Stomach (tissue), 9 donors: ENCODE data around the gene ALX4. TPM values are rescaled to one million over a fixed set of nuclear protein-coding genes. Genes with fewer than 3 reads are reported as not detected.

Experiments used
- DNase-seq, 2 donors: peaks; one replicate each; pipeline versions ENCODE4 v3.0.0 to v3.0.0-alpha.2; 2013 to 2019
- H3K27ac ChIP-seq, 5 donors: fragments of 200-600 bp in 4 of 5; sonication (generic) in 4 of 5; one replicate each; pipeline ENCODE4 v1.5.1; 2013 to 2019; ENCODE audit warnings: mild to moderate bottlenecking in 1 of 5, moderate library complexity in 1 of 5
- H3K27me3 ChIP-seq, 3 donors: fragments of 200-600 bp; sonication (generic); one replicate each; pipeline ENCODE4 v1.5.1; 2017 to 2019; ENCODE audit warnings: mixed run types in 1 of 3
- H3K36me3 ChIP-seq, 4 donors: fragments of 200-600 bp; sonication (generic); 1 replicate in 3 of 4; 2 replicates in 1 of 4; pipeline ENCODE4 v1.5.1; 2016 to 2019
- H3K4me1 ChIP-seq, 4 donors: fragments of 200-600 bp; sonication (generic); one replicate each; pipeline ENCODE4 v1.5.1; 2016 to 2019
- H3K4me3 ChIP-seq, 4 donors: fragments of 200-600 bp; sonication (generic) in 3 of 4; one replicate each; pipeline ENCODE4 v1.5.1; 2016 to 2019; ENCODE audit warnings: mild to moderate bottlenecking in 1 of 4
- H3K9me3 ChIP-seq, 4 donors: fragments of 200-600 bp; sonication (generic); one replicate each; pipeline ENCODE4 v1.5.1; 2016 to 2019
- EP300 ChIP-seq: sonication (generic); formaldehyde crosslinking; IDR thresholded peaks from one replicate; pipeline ENCODE4 v1.6.1; 2017; ENCODE audit warnings: antibody characterized with exemption
- POLR2A ChIP-seq, 4 donors: fragments of 450-650 bp; IDR thresholded peaks; one replicate each; pipeline ENCODE4 v1.6.1; 2016; ENCODE audit warnings: antibody characterized with exemption in 4 of 4, control low read depth in 2 of 4, mild to moderate bottlenecking in 1 of 4, moderate library complexity in 1 of 4
- POLR2AphosphoS5 ChIP-seq, 3 donors: sonication (generic); formaldehyde crosslinking; IDR thresholded peaks; one replicate each; pipeline ENCODE4 v1.6.1; 2016; ENCODE audit warnings: antibody characterized with exemption in 3 of 3
- WGBS, 5 donors: extraction: QIAGEN DNeasy Blood & Tissue Kit in 3 of 5; methylation state at CpG; one replicate each; pipeline versions ENCODE4 v1.1.5 to v1.1.7; 2013 to 2018; 5-methylcytosine and 5-hydroxymethylcytosine counted together
- intact Hi-C: fragments of 100-400 bp; cut with DNase I; formaldehyde crosslinking; loops from one replicate; pipeline ENCODE4 v1.15.1; 2023; ENCODE audit warnings: low total_unique reads
- polyA plus RNA-seq, 3 donors: library from polyadenylated mRNA; stranded (reverse); fragments of 200-250 nt; gene quantifications; one replicate each; pipeline ENCODE4 v1.2.3, GENCODE V29; 2013
- total RNA-seq, 5 donors: library from RNA; depleted of rRNA; stranded (reverse); fragments of >200 nt; gene quantifications; one replicate each; pipeline versions ENCODE4 v1.1.0 to v1.2.3, GENCODE V29; 2014 to 2016
- TF ChIP-seq, protein P1 (sequence below), 7 experiments: fragments of 450-650 bp in 4 of 7; fragments of 200-600 bp in 3 of 7; sonication (generic) in 3 of 7; IDR thresholded peaks; one replicate each; pipeline ENCODE4 v1.5.1; 2016 to 2019; ENCODE audit warnings: antibody characterized with exemption in 7 of 7, control low read depth in 2 of 7, mild to moderate bottlenecking in 1 of 7
- donor health status: healthy with polysubstance abuse.
- donor health status: Bipolar disorder and iron deficiency.
- donor health status: healthy.

Gene ALX4
- total and polyA plus RNA-seq, 8 donors = not detected

GRCh38 chr11:44345781-44346180, 35.8 kb upstream of the ALX4 start:
- intact Hi-C loops = no loop called here
- no peaks in the 10 kb centered on the region for H3K36me3 ChIP-seq
- no peak for DNase-seq
- H3K27ac ChIP-seq = no peak overlapping the region
- H3K27me3 ChIP-seq = peaks cover 0 to 55% (median 3%) of the 10 kb centered on the region in 3 donors
- no peaks in the 10 kb centered on the region for H3K4me1 ChIP-seq
- H3K4me3 ChIP-seq = no peak overlapping the region
- WGBS, 5 donors = 81 to 95% (median 86%) methylated on average over 3 of the region's 3 CpGs
- no peaks in the 10 kb centered on the region for H3K9me3 ChIP-seq
- TF ChIP-seq POLR2A (IDR thresholded peaks at IDR 0.05) (no peak), EP300 (no peak), POLR2AphosphoS5 (IDR thresholded peaks at IDR 0.05) (no peak)

- intact Hi-C loops = no loop called here
- no peaks in the 10 kb centered on the region for H3K36me3 ChIP-seq
- TF ChIP-seq, protein P1, sequence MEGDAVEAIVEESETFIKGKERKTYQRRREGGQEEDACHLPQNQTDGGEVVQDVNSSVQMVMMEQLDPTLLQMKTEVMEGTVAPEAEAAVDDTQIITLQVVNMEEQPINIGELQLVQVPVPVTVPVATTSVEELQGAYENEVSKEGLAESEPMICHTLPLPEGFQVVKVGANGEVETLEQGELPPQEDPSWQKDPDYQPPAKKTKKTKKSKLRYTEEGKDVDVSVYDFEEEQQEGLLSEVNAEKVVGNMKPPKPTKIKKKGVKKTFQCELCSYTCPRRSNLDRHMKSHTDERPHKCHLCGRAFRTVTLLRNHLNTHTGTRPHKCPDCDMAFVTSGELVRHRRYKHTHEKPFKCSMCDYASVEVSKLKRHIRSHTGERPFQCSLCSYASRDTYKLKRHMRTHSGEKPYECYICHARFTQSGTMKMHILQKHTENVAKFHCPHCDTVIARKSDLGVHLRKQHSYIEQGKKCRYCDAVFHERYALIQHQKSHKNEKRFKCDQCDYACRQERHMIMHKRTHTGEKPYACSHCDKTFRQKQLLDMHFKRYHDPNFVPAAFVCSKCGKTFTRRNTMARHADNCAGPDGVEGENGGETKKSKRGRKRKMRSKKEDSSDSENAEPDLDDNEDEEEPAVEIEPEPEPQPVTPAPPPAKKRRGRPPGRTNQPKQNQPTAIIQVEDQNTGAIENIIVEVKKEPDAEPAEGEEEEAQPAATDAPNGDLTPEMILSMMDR (IDR thresholded peaks at IDR 0.05) = no peak
- TF ChIP-seq POLR2AphosphoS5 (IDR thresholded peaks at IDR 0.05) = no peak
- no peak for DNase-seq
- no peak overlapping the region for H3K27ac ChIP-seq
- no peaks in the 10 kb centered on the region for H3K9me3 ChIP-seq
- H3K4me3 ChIP-seq = no peak overlapping the region
- no peaks in the 10 kb centered on the region for H3K4me1 ChIP-seq
- H3K27me3 ChIP-seq = peaks cover 0 to 64% (median 11%) of the 10 kb centered on the region in 3 donors
- 50 to 68% (median 60%) methylated on average over 3 to 5 of the region's 5 CpGs for WGBS, 5 donors
Observed at GRCh38 chr11:44344921-44345320, 35.0 kb upstream of the ALX4 start.

DNA sequence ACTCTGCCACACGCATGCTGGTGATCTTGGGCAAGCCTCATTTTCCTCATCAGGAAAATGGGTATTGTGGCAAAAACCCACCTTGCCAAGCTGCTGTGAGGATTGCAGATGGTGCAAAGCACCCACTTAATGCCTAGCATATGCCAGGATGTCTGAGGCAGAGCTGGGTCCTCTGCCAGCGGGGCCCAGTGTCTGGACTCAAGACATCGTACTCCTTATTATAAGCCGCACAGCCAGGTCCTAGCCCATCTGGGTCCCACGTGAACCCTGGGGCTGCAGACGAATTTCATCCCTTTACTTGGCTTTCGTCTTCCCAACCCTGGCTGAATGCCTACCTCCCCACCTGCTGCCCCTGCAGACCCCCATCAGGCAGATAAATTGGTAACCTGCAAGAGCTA, 34.5 kb upstream of the ALX4 start:
- WGBS, 5 donors = 80 to 89% (median 84%) methylated on average over 7 of the region's 7 CpGs
- H3K4me1 ChIP-seq = no peaks in the 10 kb centered on the region

GRCh38 chr11:44343778-44344422, 34.0 kb upstream of the ALX4 start:
- Histone ChIP-seq H3K27ac (no peak overlapping the region), H3K9me3 (no peaks in the 10 kb centered on the region), H3K4me3 (no peak overlapping the region), H3K36me3 (no peaks in the 10 kb centered on the region), H3K4me1 (no peaks in the 10 kb centered on the region), H3K27me3 (peaks cover 0 to 74% (median 18%) of the 10 kb centered on the region in 3 donors)
- intact Hi-C loops = no loop called here
- 74 to 81% (median 79%) methylated on average over 5 of the region's 5 CpGs for WGBS, 5 donors
- DNase-seq = no peak
- TF ChIP-seq POLR2AphosphoS5 (IDR thresholded peaks at IDR 0.05) (no peak), POLR2A (IDR thresholded peaks at IDR 0.05) (no peak), EP300 (no peak)
- TF ChIP-seq, protein P1 (IDR thresholded peaks at IDR 0.05) = no peak

More for the DNA sequence above, 34.5 kb upstream of the ALX4 start:
- H3K4me3 ChIP-seq = no peak overlapping the region
- H3K9me3 ChIP-seq = no peaks in the 10 kb centered on the region
- H3K27ac ChIP-seq = no peak overlapping the region
- intact Hi-C loops = no loop called here
- TF ChIP-seq EP300 (no peak), POLR2AphosphoS5 (IDR thresholded peaks at IDR 0.05) (no peak), POLR2A (IDR thresholded peaks at IDR 0.05) (no peak)
- TF ChIP-seq, protein P1 (IDR thresholded peaks at IDR 0.05) = no peak
- DNase-seq = no peak
- no peaks in the 10 kb centered on the region for H3K36me3 ChIP-seq
- peaks cover 0 to 69% (median 13%) of the 10 kb centered on the region in 3 donors for H3K27me3 ChIP-seq

DNA sequence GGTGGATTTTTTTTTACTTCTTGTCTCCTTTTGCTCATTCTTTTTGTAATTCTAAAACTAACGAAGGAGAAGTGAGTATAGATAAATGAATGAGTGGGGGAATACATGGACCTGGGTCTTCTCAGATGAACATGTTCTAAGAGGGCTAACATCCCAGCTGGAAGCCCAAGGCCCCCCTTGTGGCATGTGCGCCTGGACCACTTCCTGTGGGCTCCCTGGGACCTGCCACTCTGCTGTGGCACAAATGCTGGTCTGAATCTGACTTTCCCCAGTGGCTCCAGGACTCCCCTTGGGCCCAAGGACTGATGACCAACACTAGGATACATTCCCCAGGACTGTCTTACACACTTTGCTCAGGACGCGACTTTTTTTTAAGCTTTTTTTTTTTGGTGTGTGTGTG, 32.7 kb upstream of the ALX4 start:
- H3K36me3 ChIP-seq = no peaks in the 10 kb centered on the region
- no peak overlapping the region for H3K4me3 ChIP-seq
- intact Hi-C loops = no loop called here
- H3K9me3 ChIP-seq = no peaks in the 10 kb centered on the region
- 78 to 85% (median 82%) methylated on average over 4 of the region's 4 CpGs for WGBS, 5 donors
- H3K27me3 ChIP-seq = peaks cover 0 to 77% (median 29%) of the 10 kb centered on the region in 3 donors
- H3K27ac ChIP-seq = no peak overlapping the region
- TF ChIP-seq, protein P1 (IDR thresholded peaks at IDR 0.05) = no peak
- no peak for TF ChIP-seq POLR2A (IDR thresholded peaks at IDR 0.05)
- no peak for TF ChIP-seq EP300
- TF ChIP-seq POLR2AphosphoS5 (IDR thresholded peaks at IDR 0.05) = no peak
- no peak for DNase-seq
- H3K4me1 ChIP-seq = no peaks in the 10 kb centered on the region
